GM12864 (cell line): Measurements from ENCODE around the gene PNKD.

Experiments used
- DNase-seq: peaks from one replicate; pipeline ENCODE4 v3.0.0-alpha.2; 2011; ENCODE audit warnings: low read depth
- H3K4me3 ChIP-seq: 2 replicates; pipeline ENCODE4 v1.5.1; 2011; ENCODE audit warnings: mild to moderate bottlenecking, low read depth, low read length, control low read depth
- TF ChIP-seq, protein P1 (sequence below): IDR thresholded peaks from 2 replicates; pipeline ENCODE4 v1.5.1; 2011; ENCODE audit warnings: low read depth, mild to moderate bottlenecking, moderate library complexity, low read length, control low read depth, inconsistent platforms; ENCODE audit errors: missing control alignments

Gene PNKD

DNA sequence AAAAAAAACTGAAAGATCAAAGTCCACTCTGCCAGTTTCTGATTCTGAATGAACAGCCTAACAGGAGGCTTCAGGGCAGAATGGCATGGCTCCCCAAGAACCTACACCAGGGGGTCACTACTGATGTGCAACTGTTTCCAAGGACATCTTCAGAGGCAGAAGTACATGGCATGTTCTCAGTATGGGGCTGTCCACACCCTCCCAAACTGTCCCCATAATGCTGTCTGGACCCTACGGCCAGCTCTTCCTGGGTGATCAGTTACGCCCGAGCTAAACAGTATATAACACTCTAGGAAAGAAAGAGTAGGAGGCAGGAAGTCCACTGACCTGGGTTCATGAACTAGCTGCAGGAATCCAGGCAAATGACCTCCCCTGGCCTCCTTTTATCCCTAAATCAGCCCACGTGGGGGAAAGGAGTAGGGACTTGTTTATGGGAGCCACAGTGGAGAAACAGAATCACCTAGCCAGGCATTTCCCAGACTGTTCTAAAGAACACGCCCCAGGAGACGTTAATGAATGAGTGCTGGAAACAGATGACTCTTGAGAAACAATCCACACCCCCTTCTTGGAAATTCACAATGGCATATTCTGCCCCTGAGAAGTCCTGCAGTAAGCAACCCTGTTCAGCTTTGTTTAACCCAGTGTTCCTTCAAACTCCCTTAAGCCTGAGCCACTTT, 19.5 kb downstream of the PNKD start:
- H3K4me3 ChIP-seq = no peak overlapping the region

DNA sequence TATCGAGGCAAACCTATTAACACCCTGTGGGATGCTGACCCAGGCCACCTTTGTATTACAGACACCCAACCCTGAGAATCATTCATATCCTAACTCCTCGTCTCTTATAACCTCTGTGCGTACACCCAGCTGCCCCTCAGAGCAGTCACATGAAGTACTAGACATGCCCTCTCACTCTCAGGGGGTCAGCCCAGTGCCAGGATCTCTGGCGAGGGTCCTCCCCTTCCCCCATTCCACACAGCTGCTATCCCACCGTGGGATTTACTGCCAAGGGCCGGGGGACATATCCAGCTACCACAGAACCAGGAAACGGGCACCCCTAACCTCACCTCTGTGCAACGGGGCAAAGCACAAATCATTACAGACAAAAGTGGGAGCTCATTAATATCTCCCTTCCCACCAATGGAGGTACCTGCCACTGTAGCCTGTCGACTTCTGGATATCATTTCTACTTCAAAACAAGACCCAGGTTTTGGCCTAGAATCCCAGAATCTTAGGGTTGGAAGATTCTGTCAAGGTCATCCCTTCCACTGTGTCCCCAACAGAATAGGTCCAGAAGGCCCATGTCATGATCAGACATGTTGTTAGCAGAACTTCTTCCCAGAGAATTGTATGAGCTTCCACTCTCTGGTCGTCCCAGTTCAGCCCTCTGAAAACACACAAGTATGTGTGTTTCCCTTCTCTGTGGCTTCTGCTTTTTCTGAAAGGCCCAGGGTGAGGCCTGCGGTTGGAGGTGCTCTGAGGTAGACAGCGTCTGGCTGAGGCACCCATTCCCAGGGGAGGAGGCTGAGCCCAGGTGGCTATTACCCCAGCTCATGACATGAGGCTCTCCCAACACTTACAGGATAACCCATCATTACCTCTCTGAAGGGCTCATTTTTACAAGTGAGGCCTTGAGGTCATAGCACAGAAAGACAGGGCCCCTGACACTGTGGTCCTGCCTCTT, 20.3 kb downstream of the PNKD start:
- peak overlapping the region; percentile 77; the same call in 1 of the 2 replicates for H3K4me3 ChIP-seq

More for the DNA sequence above, 19.5 kb downstream of the PNKD start:
- TF ChIP-seq, protein P1, sequence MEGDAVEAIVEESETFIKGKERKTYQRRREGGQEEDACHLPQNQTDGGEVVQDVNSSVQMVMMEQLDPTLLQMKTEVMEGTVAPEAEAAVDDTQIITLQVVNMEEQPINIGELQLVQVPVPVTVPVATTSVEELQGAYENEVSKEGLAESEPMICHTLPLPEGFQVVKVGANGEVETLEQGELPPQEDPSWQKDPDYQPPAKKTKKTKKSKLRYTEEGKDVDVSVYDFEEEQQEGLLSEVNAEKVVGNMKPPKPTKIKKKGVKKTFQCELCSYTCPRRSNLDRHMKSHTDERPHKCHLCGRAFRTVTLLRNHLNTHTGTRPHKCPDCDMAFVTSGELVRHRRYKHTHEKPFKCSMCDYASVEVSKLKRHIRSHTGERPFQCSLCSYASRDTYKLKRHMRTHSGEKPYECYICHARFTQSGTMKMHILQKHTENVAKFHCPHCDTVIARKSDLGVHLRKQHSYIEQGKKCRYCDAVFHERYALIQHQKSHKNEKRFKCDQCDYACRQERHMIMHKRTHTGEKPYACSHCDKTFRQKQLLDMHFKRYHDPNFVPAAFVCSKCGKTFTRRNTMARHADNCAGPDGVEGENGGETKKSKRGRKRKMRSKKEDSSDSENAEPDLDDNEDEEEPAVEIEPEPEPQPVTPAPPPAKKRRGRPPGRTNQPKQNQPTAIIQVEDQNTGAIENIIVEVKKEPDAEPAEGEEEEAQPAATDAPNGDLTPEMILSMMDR = no peak
- DNase-seq = no peak

DNA sequence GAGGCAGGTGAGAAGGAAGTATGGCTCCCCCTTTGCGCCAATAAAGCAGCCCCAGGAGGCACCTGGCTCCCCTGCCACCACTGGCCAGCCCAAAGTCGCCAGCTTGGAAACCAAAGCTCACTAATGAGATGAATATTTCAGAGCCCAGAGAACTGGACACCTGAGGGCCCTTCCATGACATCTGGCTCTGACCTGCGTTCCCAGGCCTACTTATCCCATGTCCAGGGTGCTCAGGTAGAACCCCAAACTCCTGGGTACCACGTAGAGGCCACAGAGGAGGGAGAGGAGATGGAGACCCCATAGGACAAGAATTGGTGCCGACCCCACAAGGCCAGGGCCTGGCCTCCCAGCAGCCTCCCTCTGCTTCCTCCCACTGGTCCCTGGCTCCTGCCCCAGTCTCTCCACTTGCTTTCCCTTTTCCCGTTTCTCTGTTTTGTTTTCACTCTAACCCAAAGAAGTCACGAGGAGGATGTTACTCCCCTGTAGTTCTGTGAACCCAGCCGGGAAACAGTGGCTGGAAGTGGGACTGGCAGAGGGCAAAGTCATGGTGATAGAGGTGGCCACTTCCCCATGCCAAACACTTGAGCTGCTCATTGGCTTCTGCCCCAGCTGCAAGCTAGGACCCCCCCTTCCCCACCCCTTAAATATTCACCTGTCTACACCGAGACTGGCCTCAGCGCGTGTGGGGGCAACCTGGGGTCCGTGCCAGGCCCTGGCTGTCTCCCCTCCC, 21.2 kb downstream of the PNKD start:
- no peak for DNase-seq
- TF ChIP-seq, protein P1 = no peak
- H3K4me3 ChIP-seq = peak overlapping the region; percentile 77

More for the DNA sequence above, 20.3 kb downstream of the PNKD start:
- TF ChIP-seq, protein P1 = no peak
- peak; percentile 57 for DNase-seq

DNA sequence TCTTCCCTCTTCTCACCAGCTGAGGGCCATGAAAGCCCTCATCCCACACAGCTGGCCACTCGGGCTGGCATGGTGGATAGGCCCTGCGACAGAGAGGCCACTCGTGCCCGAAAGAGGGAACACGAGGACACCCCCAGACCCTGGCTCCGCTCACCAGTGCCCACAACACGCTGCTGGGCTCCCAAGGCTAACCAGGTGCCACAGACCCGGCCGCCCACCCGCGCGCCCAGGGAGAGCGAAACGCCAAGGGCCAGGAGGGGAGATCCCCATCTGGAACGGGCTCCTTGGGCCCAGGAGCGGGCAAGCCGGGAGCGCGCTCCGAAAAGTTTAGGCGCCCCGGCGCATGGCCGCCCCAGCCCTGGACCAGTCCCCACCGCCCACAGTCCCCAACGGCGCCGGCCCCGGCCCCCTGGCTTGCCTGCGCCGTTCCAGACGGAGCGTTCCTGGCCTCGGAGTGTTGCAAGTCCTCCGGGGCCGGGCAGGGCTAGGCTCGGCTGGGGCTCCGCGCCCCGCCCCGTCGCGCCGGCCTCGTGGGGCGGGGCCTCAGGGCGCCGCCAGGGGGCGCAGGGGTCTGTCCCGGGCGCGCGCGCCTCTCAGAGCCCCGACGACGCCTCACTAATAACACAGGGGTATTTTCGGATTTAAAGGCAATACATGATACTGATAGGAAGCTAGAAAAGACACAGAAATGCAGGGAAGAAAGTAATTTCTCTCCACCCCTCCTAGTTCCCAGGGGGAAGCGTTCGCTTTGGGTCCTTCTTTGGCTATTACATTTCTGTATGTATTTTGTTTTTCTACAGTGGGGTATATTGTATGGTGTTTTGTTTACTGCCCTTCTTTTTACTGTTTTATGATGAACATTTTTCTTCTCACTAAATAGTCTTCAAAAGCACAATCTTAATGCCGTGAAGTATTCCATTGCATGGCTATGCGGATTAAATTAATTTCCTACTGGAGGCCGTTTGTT, 22.0 kb downstream of the PNKD start, which contains the start of gene TMBIM1:
TSS of gene TMBIM1 (minus strand) at position 456 of the 967 bp plus-strand sequence. CDS start 10,362 bp downstream, outside the sequence.
- H3K4me3 ChIP-seq = peak within 1 kb of the TSS; percentile 77
- no peak for DNase-seq
- TF ChIP-seq, protein P1 = peak; percentile 74

DNA sequence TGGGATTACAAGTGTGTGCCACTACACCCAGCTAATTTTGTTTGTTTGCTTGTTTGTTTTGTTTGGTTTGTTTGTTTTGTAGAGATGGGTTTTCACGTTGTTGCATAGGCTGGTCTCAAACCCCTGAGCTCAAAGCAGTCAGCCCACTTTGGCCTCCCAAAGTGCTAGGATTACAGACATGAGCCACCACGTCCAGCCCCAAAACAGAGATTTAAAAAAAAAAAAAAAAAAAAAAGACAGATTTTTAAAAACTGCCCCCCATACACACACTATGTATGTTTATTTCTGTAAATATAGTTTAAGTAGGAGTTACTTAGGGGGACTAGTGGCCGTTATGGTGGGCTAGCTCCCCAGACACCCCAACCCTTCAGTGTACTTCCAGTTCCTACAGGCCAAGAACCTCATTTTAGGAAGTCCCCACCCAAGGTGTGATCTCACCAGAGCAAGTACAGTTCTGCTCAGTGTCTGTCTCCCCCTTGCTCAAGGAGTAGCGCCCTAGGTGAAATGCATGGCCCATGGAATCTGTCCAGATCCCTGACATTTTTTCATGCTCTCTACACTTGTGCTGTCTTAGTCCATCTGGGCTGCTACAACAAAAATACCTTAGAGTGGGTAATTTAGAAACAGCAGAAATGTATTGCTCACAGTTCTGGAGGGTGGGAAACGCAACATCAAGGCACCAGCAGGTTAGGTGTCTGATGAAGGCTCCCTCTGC, 23.6 kb downstream of the PNKD start:
- DNase-seq = no peak
- TF ChIP-seq, protein P1 = no peak
- H3K4me3 ChIP-seq = no peak overlapping the region
